ENCODE results near the gene LRPAP1.
"Not testable (repeated sequence)": the region's sequence is repeated elsewhere in the genome, so short reads cannot be mapped to it uniquely, and the experiment has no call there.

The LRPAP1 gene

GRCh38 chr4:3557676-3558513 is 25.7 kb upstream of the LRPAP1 start:
- H3K27ac ChIP-seq (ENCODE audit: low read depth, low read length, poor library complexity, severe bottlenecking); H3K4me3 ChIP-seq (ENCODE audit: low read depth, low read length, poor library complexity, severe bottlenecking); H3F3A ChIP-seq (ENCODE audit: insufficient read depth, low read length); H3K9me3 ChIP-seq (ENCODE audit: low read length); H3K9me2 ChIP-seq (ENCODE audit: low read depth, low read length); H3K9ac ChIP-seq (ENCODE audit: low read length); H3K36me3 ChIP-seq (ENCODE audit: insufficient read depth, low read length); H4K20me1 ChIP-seq (ENCODE audit: insufficient read depth, low read length); H3K4me2 ChIP-seq (ENCODE audit: low read length); H3K79me2 ChIP-seq (ENCODE audit: insufficient read depth, low read length); H2AFZ ChIP-seq (ENCODE audit: low read length); H3K27me3 ChIP-seq (ENCODE audit: insufficient read depth, low read length); H3K4me1 ChIP-seq (ENCODE audit: insufficient read depth, low read length, severe bottlenecking): not testable (repeated sequence)

GRCh38 chr4:3557088-3557492 is 24.9 kb upstream of the LRPAP1 start:
- not testable (repeated sequence) for H2AFZ ChIP-seq (ENCODE audit: low read length); H3K9me2 ChIP-seq (ENCODE audit: low read depth, low read length); H3K9me3 ChIP-seq (ENCODE audit: low read length); H4K20me1 ChIP-seq (ENCODE audit: insufficient read depth, low read length); H3K79me2 ChIP-seq (ENCODE audit: insufficient read depth, low read length); H3K27me3 ChIP-seq (ENCODE audit: insufficient read depth, low read length); H3K4me3 ChIP-seq (ENCODE audit: low read depth, low read length, poor library complexity, severe bottlenecking); H3K27ac ChIP-seq (ENCODE audit: low read depth, low read length, poor library complexity, severe bottlenecking); H3K36me3 ChIP-seq (ENCODE audit: insufficient read depth, low read length); H3K9ac ChIP-seq (ENCODE audit: low read length); H3F3A ChIP-seq (ENCODE audit: insufficient read depth, low read length); H3K4me2 ChIP-seq (ENCODE audit: low read length); H3K4me1 ChIP-seq (ENCODE audit: insufficient read depth, low read length, severe bottlenecking)

- not testable (repeated sequence) for H3K27ac ChIP-seq (ENCODE audit: low read depth, low read length, poor library complexity, severe bottlenecking); H3K36me3 ChIP-seq (ENCODE audit: insufficient read depth, low read length); H4K20me1 ChIP-seq (ENCODE audit: insufficient read depth, low read length); H3K9me3 ChIP-seq (ENCODE audit: low read length); H3K4me3 ChIP-seq (ENCODE audit: low read depth, low read length, poor library complexity, severe bottlenecking); H3K4me1 ChIP-seq (ENCODE audit: insufficient read depth, low read length, severe bottlenecking); H3K79me2 ChIP-seq (ENCODE audit: insufficient read depth, low read length); H3K9ac ChIP-seq (ENCODE audit: low read length); H3K9me2 ChIP-seq (ENCODE audit: low read depth, low read length); H3F3A ChIP-seq (ENCODE audit: insufficient read depth, low read length); H3K27me3 ChIP-seq (ENCODE audit: insufficient read depth, low read length); H3K4me2 ChIP-seq (ENCODE audit: low read length); H2AFZ ChIP-seq (ENCODE audit: low read length)
These were observed 24.1 kb upstream of the LRPAP1 start for GRCh38 chr4:3556244-3556867.

- not testable (repeated sequence) for H3K36me3 ChIP-seq (ENCODE audit: insufficient read depth, low read length)
These were observed 23.3 kb upstream of the LRPAP1 start for GRCh38 chr4:3555459-3556070.

GRCh38 chr4:3551366-3551765 is 19.1 kb upstream of the LRPAP1 start:
- H3K4me2 ChIP-seq (ENCODE audit: low read length); H3K27ac ChIP-seq (ENCODE audit: low read depth, low read length, poor library complexity, severe bottlenecking); H3K36me3 ChIP-seq (ENCODE audit: insufficient read depth, low read length); H3K4me3 ChIP-seq (ENCODE audit: low read depth, low read length, poor library complexity, severe bottlenecking); H3K9ac ChIP-seq (ENCODE audit: low read length); H3K9me3 ChIP-seq (ENCODE audit: low read length); H3K4me1 ChIP-seq (ENCODE audit: insufficient read depth, low read length, severe bottlenecking); H3K79me2 ChIP-seq (ENCODE audit: insufficient read depth, low read length); H3K27me3 ChIP-seq (ENCODE audit: insufficient read depth, low read length); H3F3A ChIP-seq (ENCODE audit: insufficient read depth, low read length); H2AFZ ChIP-seq (ENCODE audit: low read length); H3K9me2 ChIP-seq (ENCODE audit: low read depth, low read length); H4K20me1 ChIP-seq (ENCODE audit: insufficient read depth, low read length): not testable (repeated sequence)

More at GRCh38 chr4:3555459-3556070, 23.3 kb upstream of the LRPAP1 start:
- H4K20me1 ChIP-seq (ENCODE audit: insufficient read depth, low read length); H3K9me3 ChIP-seq (ENCODE audit: low read length); H3K4me3 ChIP-seq (ENCODE audit: low read depth, low read length, poor library complexity, severe bottlenecking); H3K9me2 ChIP-seq (ENCODE audit: low read depth, low read length); H3K9ac ChIP-seq (ENCODE audit: low read length); H2AFZ ChIP-seq (ENCODE audit: low read length); H3F3A ChIP-seq (ENCODE audit: insufficient read depth, low read length); H3K27ac ChIP-seq (ENCODE audit: low read depth, low read length, poor library complexity, severe bottlenecking); H3K4me2 ChIP-seq (ENCODE audit: low read length); H3K27me3 ChIP-seq (ENCODE audit: insufficient read depth, low read length); H3K79me2 ChIP-seq (ENCODE audit: insufficient read depth, low read length); H3K4me1 ChIP-seq (ENCODE audit: insufficient read depth, low read length, severe bottlenecking): not testable (repeated sequence)

- H3F3A ChIP-seq (ENCODE audit: insufficient read depth, low read length); H3K4me2 ChIP-seq (ENCODE audit: low read length); H2AFZ ChIP-seq (ENCODE audit: low read length); H4K20me1 ChIP-seq (ENCODE audit: insufficient read depth, low read length); H3K79me2 ChIP-seq (ENCODE audit: insufficient read depth, low read length); H3K27ac ChIP-seq (ENCODE audit: low read depth, low read length, poor library complexity, severe bottlenecking); H3K9me3 ChIP-seq (ENCODE audit: low read length); H3K9ac ChIP-seq (ENCODE audit: low read length); H3K27me3 ChIP-seq (ENCODE audit: insufficient read depth, low read length); H3K4me3 ChIP-seq (ENCODE audit: low read depth, low read length, poor library complexity, severe bottlenecking); H3K4me1 ChIP-seq (ENCODE audit: insufficient read depth, low read length, severe bottlenecking); H3K36me3 ChIP-seq (ENCODE audit: insufficient read depth, low read length); H3K9me2 ChIP-seq (ENCODE audit: low read depth, low read length): not testable (repeated sequence)
These were observed 18.6 kb upstream of the LRPAP1 start for GRCh38 chr4:3550792-3551325.

GRCh38 chr4:3550041-3550440 is 17.8 kb upstream of the LRPAP1 start:
- not testable (repeated sequence) for H3K79me2 ChIP-seq (ENCODE audit: insufficient read depth, low read length); H3K9me3 ChIP-seq (ENCODE audit: low read length); H3F3A ChIP-seq (ENCODE audit: insufficient read depth, low read length); H3K9me2 ChIP-seq (ENCODE audit: low read depth, low read length); H3K36me3 ChIP-seq (ENCODE audit: insufficient read depth, low read length); H3K9ac ChIP-seq (ENCODE audit: low read length); H3K4me1 ChIP-seq (ENCODE audit: insufficient read depth, low read length, severe bottlenecking); H3K27me3 ChIP-seq (ENCODE audit: insufficient read depth, low read length); H2AFZ ChIP-seq (ENCODE audit: low read length); H3K4me2 ChIP-seq (ENCODE audit: low read length); H4K20me1 ChIP-seq (ENCODE audit: insufficient read depth, low read length); H3K27ac ChIP-seq (ENCODE audit: low read depth, low read length, poor library complexity, severe bottlenecking); H3K4me3 ChIP-seq (ENCODE audit: low read depth, low read length, poor library complexity, severe bottlenecking)

Measured in OCI-LY1 (cell line).